Loucy (cell line): ENCODE data around the gene HIF1A.
A peak's percentile ranks its signal among the peaks of the same experiment; 100 is the strongest.

Experiments used
- H2AFZ ChIP-seq: fragments of 200-600 bp; sonication (generic); 2 replicates; pipeline ENCODE4 v1.6.0; 2016; ENCODE audit warnings: antibody characterized with exemption, mild to moderate bottlenecking, low read length, moderate library complexity
- H3F3A ChIP-seq: fragments of 200-600 bp; 2 replicates; pipeline ENCODE4 v1.6.0; 2016; ENCODE audit warnings: antibody characterized with exemption, low read depth, mild to moderate bottlenecking
- H3K27me3 ChIP-seq: fragments of 200-600 bp; sonication (generic); 2 replicates; pipeline ENCODE4 v1.6.1; 2014; ENCODE audit warnings: low read length, mild to moderate bottlenecking; ENCODE audit not compliant: insufficient read depth, poor library complexity, severe bottlenecking
- H3K36me3 ChIP-seq: fragments of 200-600 bp; sonication (generic); 2 replicates; pipeline ENCODE4 v1.6.1; 2016; ENCODE audit warnings: low read length; ENCODE audit not compliant: insufficient read depth
- H3K4me1 ChIP-seq: fragments of 200-600 bp; sonication (generic); 2 replicates; pipeline ENCODE4 v1.5.1; 2014; ENCODE audit warnings: low read length, mild to moderate bottlenecking; ENCODE audit not compliant: insufficient read depth, poor library complexity, severe bottlenecking
- H3K4me2 ChIP-seq: fragments of 200-600 bp; sonication (generic); 2 replicates; pipeline ENCODE4 v1.6.0; 2014; ENCODE audit warnings: antibody characterized with exemption, low read length, low read depth, mild to moderate bottlenecking; ENCODE audit not compliant: poor library complexity, severe bottlenecking
- H3K4me3 ChIP-seq: fragments of 200-600 bp; sonication (generic); 2 replicates; pipeline ENCODE4 v1.5.1; 2014; ENCODE audit warnings: low read length, mild to moderate bottlenecking, mixed read lengths; ENCODE audit not compliant: poor library complexity, severe bottlenecking
- H3K79me2 ChIP-seq: fragments of 200-600 bp; sonication (generic); 2 replicates; pipeline ENCODE4 v1.6.1; 2014; ENCODE audit warnings: low read length; ENCODE audit not compliant: insufficient read depth
- H3K9ac ChIP-seq: fragments of 200-600 bp; sonication (generic); 2 replicates; pipeline ENCODE4 v1.6.0; 2014; ENCODE audit warnings: mild to moderate bottlenecking, low read depth, low read length, moderate library complexity; ENCODE audit not compliant: poor library complexity, severe bottlenecking
- H3K9me2 ChIP-seq: fragments of 200-600 bp; sonication (generic); replicated peaks from 2 replicates; pipeline ENCODE4 v1.6.1; 2016; ENCODE audit warnings: low read depth, low read length, mixed read lengths
- H3K9me3 ChIP-seq: fragments of 200-600 bp; sonication (generic); 2 replicates; pipeline ENCODE4 v1.6.1; 2014; ENCODE audit warnings: mild to moderate bottlenecking, antibody characterized with exemption, low read length, low read depth; ENCODE audit not compliant: insufficient read depth
- H4K20me1 ChIP-seq: fragments of 200-600 bp; sonication (generic); 2 replicates; pipeline ENCODE4 v1.6.0; 2014; ENCODE audit warnings: antibody characterized with exemption, low read length, mild to moderate bottlenecking; ENCODE audit not compliant: insufficient read depth, poor library complexity, severe bottlenecking
- EZH2phosphoT487 ChIP-seq: fragments of 200-600 bp; IDR thresholded peaks from 2 replicates; pipeline ENCODE4 v1.6.1; 2018; ENCODE audit warnings: antibody characterized with exemption, mild to moderate bottlenecking, moderate library complexity, borderline replicate concordance
- TF ChIP-seq, protein P1 (sequence below): fragments of 200-600 bp; sonication (generic); conservative IDR thresholded peaks from 2 replicates; pipeline ENCODE4 v1.5.1; 2014; ENCODE audit warnings: mild to moderate bottlenecking, antibody characterized with exemption, low read length

HIF1A gene

DNA sequence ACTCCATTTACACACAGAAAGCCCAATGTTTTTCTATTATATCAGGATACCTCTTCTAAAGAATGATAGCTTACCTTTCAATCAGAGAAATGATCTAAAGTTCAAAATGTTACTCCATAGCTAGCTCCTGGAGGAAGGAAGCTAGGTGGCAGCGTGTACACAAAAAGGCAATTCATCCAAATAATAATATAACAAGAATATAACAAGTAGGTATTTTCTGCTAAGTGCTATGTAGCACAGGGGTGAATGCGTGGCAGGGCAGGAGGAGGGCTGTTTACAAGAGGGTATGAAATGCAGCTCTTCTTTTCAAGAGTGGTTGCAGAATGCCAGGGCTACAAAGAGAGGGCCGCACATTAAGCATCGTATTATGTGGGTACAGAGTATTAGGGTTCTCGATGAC is 66.2 kb downstream of the HIF1A start:
- peaks cover 36% of the 10 kb centered on the region for H3K4me1 ChIP-seq
- H3K4me3 ChIP-seq = peak overlapping the region; percentile 87
- H4K20me1 ChIP-seq = no peaks in the 10 kb centered on the region
- H2AFZ ChIP-seq = peak overlapping the region; percentile 83
- TF ChIP-seq, protein P1, sequence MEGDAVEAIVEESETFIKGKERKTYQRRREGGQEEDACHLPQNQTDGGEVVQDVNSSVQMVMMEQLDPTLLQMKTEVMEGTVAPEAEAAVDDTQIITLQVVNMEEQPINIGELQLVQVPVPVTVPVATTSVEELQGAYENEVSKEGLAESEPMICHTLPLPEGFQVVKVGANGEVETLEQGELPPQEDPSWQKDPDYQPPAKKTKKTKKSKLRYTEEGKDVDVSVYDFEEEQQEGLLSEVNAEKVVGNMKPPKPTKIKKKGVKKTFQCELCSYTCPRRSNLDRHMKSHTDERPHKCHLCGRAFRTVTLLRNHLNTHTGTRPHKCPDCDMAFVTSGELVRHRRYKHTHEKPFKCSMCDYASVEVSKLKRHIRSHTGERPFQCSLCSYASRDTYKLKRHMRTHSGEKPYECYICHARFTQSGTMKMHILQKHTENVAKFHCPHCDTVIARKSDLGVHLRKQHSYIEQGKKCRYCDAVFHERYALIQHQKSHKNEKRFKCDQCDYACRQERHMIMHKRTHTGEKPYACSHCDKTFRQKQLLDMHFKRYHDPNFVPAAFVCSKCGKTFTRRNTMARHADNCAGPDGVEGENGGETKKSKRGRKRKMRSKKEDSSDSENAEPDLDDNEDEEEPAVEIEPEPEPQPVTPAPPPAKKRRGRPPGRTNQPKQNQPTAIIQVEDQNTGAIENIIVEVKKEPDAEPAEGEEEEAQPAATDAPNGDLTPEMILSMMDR = no peak; the same call in 1 of the 2 replicates
- TF ChIP-seq EZH2phosphoT487 = no peak
- no peaks in the 10 kb centered on the region for H3K36me3 ChIP-seq
- H3K79me2 ChIP-seq = peaks cover 43% of the 10 kb centered on the region
- H3K9ac ChIP-seq = peak overlapping the region; percentile 71
- no peaks in the 10 kb centered on the region for H3K9me3 ChIP-seq
- H3K9me2 ChIP-seq = no peaks in the 10 kb centered on the region
- H3K27me3 ChIP-seq = no peaks in the 10 kb centered on the region
- H3F3A ChIP-seq = no peaks in the 10 kb centered on the region
- H3K4me2 ChIP-seq = peak overlapping the region; percentile 83

- H3K4me3 ChIP-seq = peak within 1 kb of the TSS; percentile 87
- no peaks in the 10 kb centered on the region for H3K27me3 ChIP-seq
- peaks cover 48% of the 10 kb centered on the region for H3K79me2 ChIP-seq
- H3K4me1 ChIP-seq = peaks cover 41% of the 10 kb centered on the region
- H3F3A ChIP-seq = no peaks in the 10 kb centered on the region
- no peaks in the 10 kb centered on the region for H3K9me3 ChIP-seq
- peak within 1 kb of the TSS; percentile 83 for H2AFZ ChIP-seq
- no peaks in the 10 kb centered on the region for H3K36me3 ChIP-seq
- no peaks in the 10 kb centered on the region for H4K20me1 ChIP-seq
- no peak for TF ChIP-seq EZH2phosphoT487
- TF ChIP-seq, protein P1 = no peak
- peak within 1 kb of the TSS; percentile 91 for H3K4me2 ChIP-seq
- H3K9me2 ChIP-seq = no peaks in the 10 kb centered on the region
- peak within 1 kb of the TSS; percentile 71 for H3K9ac ChIP-seq
Measured at GRCh38 chr14:61761959-61762786, 66.9 kb downstream of the HIF1A start, which contains the start of gene SNAPC1. TSS of gene SNAPC1 (plus strand) at chr14:61762420. CDS start at chr14:61762461, 41 bp downstream.

- Histone ChIP-seq H3K27me3 (no peaks in the 10 kb centered on the region), H3K4me3 (peak overlapping the region; percentile 87), H2AFZ (no peak overlapping the region), H3K79me2 (peaks cover 65% of the 10 kb centered on the region), H3F3A (no peaks in the 10 kb centered on the region), H3K9me2 (no peaks in the 10 kb centered on the region), H3K4me2 (peak overlapping the region; percentile 91), H3K4me1 (peaks cover 43% of the 10 kb centered on the region), H3K9ac (peak overlapping the region; percentile 71), H4K20me1 (no peaks in the 10 kb centered on the region), H3K9me3 (no peaks in the 10 kb centered on the region), H3K36me3 (peaks cover 9% of the 10 kb centered on the region; the same call in 1 of the 2 replicates)
- TF ChIP-seq, protein P1 = no peak
- TF ChIP-seq EZH2phosphoT487 = no peak
Measured at GRCh38 chr14:61764342-61765122, 69.2 kb downstream of the HIF1A start.
